ENCODE data around the gene MICU2. TPM values are rescaled to one million over a fixed set of nuclear protein-coding genes. Genes with fewer than 3 reads are reported as not detected.

MICU2 gene
- total RNA-seq, 1 donor from 2014 or later = 41.6 TPM

GRCh38 chr13:21636656-21637055, 32.7 kb upstream of the MICU2 start:
- Mint-ChIP-seq H3K4me1 (peaks cover 27% of the 10 kb centered on the region), H3K36me3 (peaks cover 3% of the 10 kb centered on the region), H3K9me3 (peaks cover 7% of the 10 kb centered on the region), H3K27ac (no peak overlapping the region), H3K4me3 (no peak overlapping the region), H3K27me3 (ENCODE audit: low read depth) (no peaks in the 10 kb centered on the region)
- TF ChIP-seq CTCF (IDR thresholded peaks at IDR 0.05; ENCODE audit: unreplicated experiment) = no peak
- no peak for DNase-seq (ENCODE audit: low spot score in 2 of 2, unreplicated experiment in 2 of 2)

DNA sequence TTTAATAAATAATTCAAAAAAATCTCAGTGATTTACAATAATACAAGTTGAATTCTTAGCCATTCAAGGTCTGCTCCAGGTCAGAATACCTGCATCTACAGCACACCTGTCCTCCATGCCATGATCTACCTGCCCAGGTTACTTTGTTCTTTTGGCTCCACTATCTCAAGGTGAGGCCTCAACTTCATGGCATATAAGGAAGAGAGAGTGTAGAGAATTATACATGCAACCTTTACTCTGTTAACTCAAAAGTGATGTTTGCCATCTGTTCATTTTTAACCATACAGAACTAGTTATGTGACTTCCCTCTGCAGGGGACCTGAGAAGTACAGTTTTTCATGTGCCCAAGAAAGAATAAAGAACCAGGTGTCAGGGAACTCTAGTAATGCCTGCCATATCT, 28.2 kb upstream of the MICU2 start:
- H3K4me3 Mint-ChIP-seq = no peak overlapping the region
- H3K9me3 Mint-ChIP-seq = peaks cover 37% of the 10 kb centered on the region
- peaks cover 3% of the 10 kb centered on the region for H3K4me1 Mint-ChIP-seq
- no peaks in the 10 kb centered on the region for H3K27me3 Mint-ChIP-seq (ENCODE audit: low read depth)
- no peak for DNase-seq (ENCODE audit: low spot score in 2 of 2, unreplicated experiment in 2 of 2)
- TF ChIP-seq CTCF (IDR thresholded peaks at IDR 0.05; ENCODE audit: unreplicated experiment) = no peak
- H3K36me3 Mint-ChIP-seq = peaks cover 10% of the 10 kb centered on the region
- H3K27ac Mint-ChIP-seq = no peak overlapping the region

DNA sequence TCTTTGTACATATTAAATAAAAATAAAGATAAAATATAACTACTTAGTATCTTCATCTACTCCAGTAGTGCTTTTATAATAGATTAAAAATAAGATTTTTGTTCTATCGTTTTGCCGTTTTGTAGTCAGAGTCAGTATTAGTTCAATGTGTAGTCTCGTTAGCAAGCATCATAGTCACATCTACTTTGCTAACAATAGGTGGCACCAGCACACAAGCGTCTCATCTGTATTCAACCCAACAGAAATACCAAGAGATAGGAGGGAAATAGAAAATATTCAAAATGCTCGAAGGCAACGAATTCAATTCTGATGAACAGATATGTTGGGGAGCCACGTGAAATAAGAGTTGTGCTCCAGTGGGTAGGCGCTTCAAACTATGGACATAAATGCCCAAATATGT, 21.4 kb upstream of the MICU2 start:
- peaks cover 31% of the 10 kb centered on the region for H3K9me3 Mint-ChIP-seq
- H3K4me3 Mint-ChIP-seq = no peak overlapping the region
- DNase-seq (ENCODE audit: low spot score in 2 of 2, unreplicated experiment in 2 of 2) = no peak
- H3K36me3 Mint-ChIP-seq = peaks cover 7% of the 10 kb centered on the region
- TF ChIP-seq CTCF (IDR thresholded peaks at IDR 0.05; ENCODE audit: unreplicated experiment) = no peak
- peaks cover 2% of the 10 kb centered on the region for H3K4me1 Mint-ChIP-seq
- no peaks in the 10 kb centered on the region for H3K27me3 Mint-ChIP-seq (ENCODE audit: low read depth)
- H3K27ac Mint-ChIP-seq = no peak overlapping the region

DNA sequence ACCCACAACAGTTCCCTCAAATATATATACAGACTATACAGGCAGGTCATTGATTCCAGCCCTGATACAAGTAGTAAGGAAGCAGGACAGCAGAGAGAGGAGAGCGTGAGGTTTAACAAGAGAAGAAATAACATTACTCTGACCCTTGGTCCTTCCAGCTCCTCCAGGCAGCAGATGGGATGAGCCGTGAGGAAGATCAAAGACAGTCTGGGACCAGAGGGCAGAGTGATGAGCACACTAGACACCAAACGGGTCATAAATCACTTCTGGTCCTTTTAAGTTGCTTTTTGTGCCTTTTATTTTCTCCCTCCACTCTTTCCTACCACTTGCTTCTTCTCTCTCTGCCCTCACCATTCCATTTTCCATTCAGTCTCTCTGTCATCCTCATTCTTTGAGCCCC, 16.9 kb upstream of the MICU2 start:
- Mint-ChIP-seq H3K36me3 (peaks cover 4% of the 10 kb centered on the region), H3K27ac (no peak overlapping the region), H3K9me3 (peaks cover 13% of the 10 kb centered on the region), H3K4me1 (peaks cover 13% of the 10 kb centered on the region), H3K27me3 (ENCODE audit: low read depth) (no peaks in the 10 kb centered on the region), H3K4me3 (no peak overlapping the region)
- no peak for DNase-seq (ENCODE audit: low spot score in 2 of 2, unreplicated experiment in 2 of 2)
- no peak for TF ChIP-seq CTCF (IDR thresholded peaks at IDR 0.05; ENCODE audit: unreplicated experiment)

- TF ChIP-seq CTCF (IDR thresholded peaks at IDR 0.05; ENCODE audit: unreplicated experiment) = no peak
- H3K27me3 Mint-ChIP-seq (ENCODE audit: low read depth) = no peaks in the 10 kb centered on the region
- H3K4me3 Mint-ChIP-seq = no peak overlapping the region
- H3K36me3 Mint-ChIP-seq = peaks cover 4% of the 10 kb centered on the region
- no peak overlapping the region for H3K27ac Mint-ChIP-seq
- peaks cover 7% of the 10 kb centered on the region for H3K9me3 Mint-ChIP-seq
- DNase-seq (ENCODE audit: low spot score in 2 of 2, unreplicated experiment in 2 of 2) = no peak
- peaks cover 13% of the 10 kb centered on the region for H3K4me1 Mint-ChIP-seq
These were observed 15.8 kb upstream of the MICU2 start for GRCh38 chr13:21619633-21620220.

GRCh38 chr13:21616880-21617279, 12.9 kb upstream of the MICU2 start:
- no peak for TF ChIP-seq CTCF (IDR thresholded peaks at IDR 0.05; ENCODE audit: unreplicated experiment)
- Mint-ChIP-seq H3K27me3 (ENCODE audit: low read depth) (no peaks in the 10 kb centered on the region), H3K36me3 (peaks cover 1% of the 10 kb centered on the region), H3K27ac (peak overlapping the region; percentile 60), H3K9me3 (peaks cover 3% of the 10 kb centered on the region), H3K4me3 (no peak overlapping the region), H3K4me1 (peaks cover 13% of the 10 kb centered on the region)
- DNase-seq (ENCODE audit: low spot score in 2 of 2, unreplicated experiment in 2 of 2) = no peak
